GM23338 (cell line): Measurements from ENCODE around the gene CNTNAP2. TPM values are rescaled to one million over a fixed set of nuclear protein-coding genes. Genes with fewer than 3 reads are reported as not detected.

Experiments
- ATAC-seq: fragments of 200-7000 bp; cut with Tn5 transposase; 3 replicates; pipeline ENCODE4 v1.9.1; 2020
- DNase-seq: peaks from one replicate; pipeline ENCODE4 v3.0.0-alpha.2; 2015; ENCODE audit warnings: low spot score
- H2AFZ ChIP-seq: fragments of 200-600 bp; sonication (generic); 2 replicates; pipeline ENCODE4 v1.8.0; 2016; ENCODE audit warnings: antibody characterized with exemption, mild to moderate bottlenecking, moderate library complexity
- H3F3A ChIP-seq: fragments of 200-600 bp; sonication (generic); replicated peaks from 2 replicates; pipeline ENCODE4 v1.8.0; 2017; ENCODE audit warnings: antibody characterized with exemption, mixed run types, low read depth
- H3K27ac ChIP-seq: fragments of 200-600 bp; sonication (generic); 2 replicates; pipeline ENCODE4 v1.6.1; 2016; ENCODE audit warnings: low read depth
- H3K27me3 ChIP-seq: fragments of 200-600 bp; sonication (generic); 2 replicates; pipeline ENCODE4 v1.8.0; 2016; ENCODE audit warnings: mild to moderate bottlenecking, mixed run types, moderate library complexity; ENCODE audit not compliant: insufficient read depth
- H3K36me3 ChIP-seq: fragments of 200-600 bp; sonication (generic); 2 replicates; pipeline ENCODE4 v1.8.0; 2016; ENCODE audit warnings: mild to moderate bottlenecking; ENCODE audit not compliant: insufficient read depth
- H3K4me1 ChIP-seq: fragments of 200-600 bp; sonication (generic); 2 replicates; pipeline ENCODE4 v1.8.0; 2016; ENCODE audit warnings: mild to moderate bottlenecking, moderate library complexity; ENCODE audit not compliant: insufficient read depth
- H3K4me2 ChIP-seq: fragments of 200-600 bp; sonication (generic); 2 replicates; pipeline ENCODE4 v1.7.1; 2017; ENCODE audit warnings: mixed run types
- H3K4me3 ChIP-seq: fragments of 200-600 bp; sonication (generic); 2 replicates; pipeline ENCODE4 v1.6.1; 2016; ENCODE audit warnings: mixed run types
- H3K79me2 ChIP-seq: fragments of 200-600 bp; sonication (generic); replicated peaks from 2 replicates; pipeline ENCODE4 v1.8.0; 2017; ENCODE audit warnings: mild to moderate bottlenecking; ENCODE audit not compliant: insufficient read depth
- H3K9me2 ChIP-seq: fragments of 200-600 bp; sonication (generic); 2 replicates; pipeline ENCODE4 v1.8.0; 2017; ENCODE audit not compliant: insufficient read depth
- H4K20me1 ChIP-seq: fragments of 200-600 bp; sonication (generic); replicated peaks from 2 replicates; pipeline ENCODE4 v1.8.0; 2017; ENCODE audit warnings: mild to moderate bottlenecking; ENCODE audit not compliant: insufficient read depth
- H3K27ac Mint-ChIP-seq: 2 replicates; pipeline ENCODE4 v1.8.0; 2020; ENCODE audit warnings: inconsistent platforms, mild to moderate bottlenecking, moderate library complexity, mixed read lengths
- H3K27me3 Mint-ChIP-seq: 3 replicates; pipeline ENCODE4 v1.8.0; 2022; ENCODE audit warnings: low read depth, mild to moderate bottlenecking, moderate library complexity, mixed read lengths, inconsistent platforms; ENCODE audit not compliant: insufficient read depth, poor library complexity
- H3K36me3 Mint-ChIP-seq: 3 replicates; pipeline ENCODE4 v1.8.0; 2021; ENCODE audit warnings: low read depth, mild to moderate bottlenecking, inconsistent platforms, moderate library complexity, mixed read lengths
- H3K4me1 Mint-ChIP-seq: 3 replicates; pipeline ENCODE4 v1.8.0; 2020; ENCODE audit warnings: mild to moderate bottlenecking, inconsistent platforms, mixed read lengths
- H3K4me3 Mint-ChIP-seq: 3 replicates; pipeline ENCODE4 v1.8.0; 2021; ENCODE audit warnings: moderate library complexity, mild to moderate bottlenecking, inconsistent platforms, mixed read lengths
- H3K9me3 Mint-ChIP-seq: 3 replicates; pipeline ENCODE4 v1.8.0; 2020; ENCODE audit warnings: moderate library complexity, mild to moderate bottlenecking, inconsistent platforms, mixed read lengths
- CREB1 ChIP-seq: fragments of 250-450 bp; sonication (Bioruptor Pico); IDR thresholded peaks from 2 replicates; pipeline ENCODE4 v1.5.0; 2020; ENCODE audit warnings: low read depth, mild to moderate bottlenecking, moderate library complexity
- ETS1 ChIP-seq: IDR thresholded peaks from 2 replicates; pipeline ENCODE4 v1.6.1; 2016; ENCODE audit warnings: antibody characterized with exemption
- EZH2 ChIP-seq: fragments of 200-600 bp; sonication (generic); IDR thresholded peaks from one replicate; pipeline ENCODE4 v1.8.0; 2017; ENCODE audit warnings: antibody characterized with exemption, mild to moderate bottlenecking, low read depth; ENCODE audit not compliant: unreplicated experiment
- EZH2phosphoT487 ChIP-seq: fragments of 200-600 bp; sonication (generic); IDR thresholded peaks from one replicate; pipeline ENCODE4 v1.8.1; 2018; ENCODE audit warnings: antibody characterized with exemption; ENCODE audit not compliant: unreplicated experiment
- NANOG ChIP-seq: IDR thresholded peaks from 2 replicates; pipeline ENCODE4 v1.6.1; 2016; ENCODE audit warnings: antibody characterized with exemption, borderline replicate concordance
- POLR2AphosphoS5 ChIP-seq: IDR thresholded peaks from 2 replicates; pipeline ENCODE4 v1.6.1; 2016; ENCODE audit warnings: antibody characterized with exemption, low read depth
- ZNF331 ChIP-seq: fragments of 250-450 bp; sonication (Bioruptor Pico); IDR thresholded peaks from 2 replicates; pipeline ENCODE4 v1.5.0; 2020; ENCODE audit warnings: low read depth, mild to moderate bottlenecking, moderate library complexity
- ZNF462 ChIP-seq: fragments of 250-450 bp; sonication (Bioruptor Pico); IDR thresholded peaks from 2 replicates; pipeline ENCODE4 v1.5.0; 2020; ENCODE audit warnings: mild to moderate bottlenecking, moderate library complexity
- polyA plus RNA-seq: library from polyadenylated mRNA; unstranded; fragments of >200 nt; fragmentation: Nextera tagmentation; extraction: Ambion mirVana; gene quantifications from 2 replicates; pipeline ENCODE4 v1.2.1, GENCODE V29; 2016
- total RNA-seq: library from RNA; depleted of rRNA; stranded (reverse); fragments of >200 nt; shearing (Covaris generic); gene quantifications from 2 replicates; pipeline ENCODE4 v1.2.3, GENCODE V29; 2014
- TF ChIP-seq, protein P1 (sequence below): IDR thresholded peaks from one replicate; pipeline ENCODE4 v1.6.1; 2018; ENCODE audit warnings: antibody characterized with exemption; ENCODE audit not compliant: unreplicated experiment

CNTNAP2 gene
- total and polyA plus RNA-seq, 2 experiments from 2014 or later: 38.2 to 61.3 TPM

DNA sequence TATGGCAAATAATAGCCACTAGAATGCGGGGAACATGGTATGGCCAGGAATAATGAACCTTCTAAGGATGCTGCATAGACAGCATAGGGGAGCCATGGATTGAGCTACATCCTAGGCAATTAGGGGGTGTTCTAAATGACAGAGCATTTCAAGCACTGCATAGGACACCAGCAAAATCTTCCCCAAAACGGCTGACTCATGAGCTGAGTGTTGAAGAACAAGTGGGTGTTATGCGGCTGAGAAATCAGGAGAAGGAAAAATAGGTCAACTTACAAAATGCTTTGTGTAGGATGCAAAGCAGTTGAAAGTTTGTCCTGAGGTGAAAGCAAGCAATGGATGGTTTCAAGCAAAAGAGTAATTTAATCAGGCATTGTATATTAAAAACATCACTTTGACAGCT lies 1450.4 kb downstream of the CNTNAP2 start (continued):
- TF ChIP-seq ZNF462: no peak
- TF ChIP-seq CREB1: no peak
- no peak for TF ChIP-seq ETS1
- no peak for TF ChIP-seq NANOG
- no peak for TF ChIP-seq EZH2phosphoT487
- no peak for TF ChIP-seq POLR2AphosphoS5

DNA sequence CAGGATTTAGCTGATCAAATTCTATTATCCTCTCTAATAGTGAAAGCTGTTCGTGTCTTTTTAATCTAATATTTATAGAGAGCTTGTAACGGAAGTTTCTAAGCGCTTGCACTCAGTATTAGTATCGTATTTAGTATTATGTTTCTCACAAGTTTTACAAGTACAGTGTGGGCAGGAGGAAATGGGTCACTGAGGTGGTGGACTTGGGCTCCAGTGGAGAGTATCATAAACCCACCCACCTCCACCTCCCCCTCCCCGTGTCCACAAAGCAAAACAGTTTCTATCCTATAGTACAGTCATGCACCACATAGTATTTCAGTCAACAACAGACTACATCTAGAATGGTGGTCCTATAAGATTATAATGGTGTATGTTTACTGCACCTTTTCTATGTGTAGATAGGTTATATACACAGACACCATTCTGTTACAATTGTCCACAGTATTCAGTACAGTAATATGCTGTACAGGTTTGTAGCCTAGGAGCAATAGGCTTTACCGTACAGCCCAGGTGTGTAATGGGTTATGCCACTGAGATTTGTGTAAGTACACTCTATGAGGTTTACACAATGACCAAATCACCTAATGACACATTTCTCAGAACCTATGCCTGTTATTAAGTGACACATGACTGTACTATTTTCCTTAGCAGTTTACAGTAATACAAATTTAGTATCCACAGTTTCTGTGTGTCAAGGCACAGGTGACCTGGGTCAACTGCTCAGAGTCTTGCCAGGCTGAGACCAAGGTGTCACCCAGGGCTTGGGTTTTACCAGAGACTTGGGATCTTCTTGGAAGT lies 1452.7 kb downstream of the CNTNAP2 start:
- no peaks in the 10 kb centered on the region for H3K27me3 ChIP-seq
- H3K27me3 Mint-ChIP-seq: no peaks in the 10 kb centered on the region
- TF ChIP-seq ZNF331 (CRISPR knock-in tag): no peak
- no peak for TF ChIP-seq ETS1
- TF ChIP-seq, protein P1, sequence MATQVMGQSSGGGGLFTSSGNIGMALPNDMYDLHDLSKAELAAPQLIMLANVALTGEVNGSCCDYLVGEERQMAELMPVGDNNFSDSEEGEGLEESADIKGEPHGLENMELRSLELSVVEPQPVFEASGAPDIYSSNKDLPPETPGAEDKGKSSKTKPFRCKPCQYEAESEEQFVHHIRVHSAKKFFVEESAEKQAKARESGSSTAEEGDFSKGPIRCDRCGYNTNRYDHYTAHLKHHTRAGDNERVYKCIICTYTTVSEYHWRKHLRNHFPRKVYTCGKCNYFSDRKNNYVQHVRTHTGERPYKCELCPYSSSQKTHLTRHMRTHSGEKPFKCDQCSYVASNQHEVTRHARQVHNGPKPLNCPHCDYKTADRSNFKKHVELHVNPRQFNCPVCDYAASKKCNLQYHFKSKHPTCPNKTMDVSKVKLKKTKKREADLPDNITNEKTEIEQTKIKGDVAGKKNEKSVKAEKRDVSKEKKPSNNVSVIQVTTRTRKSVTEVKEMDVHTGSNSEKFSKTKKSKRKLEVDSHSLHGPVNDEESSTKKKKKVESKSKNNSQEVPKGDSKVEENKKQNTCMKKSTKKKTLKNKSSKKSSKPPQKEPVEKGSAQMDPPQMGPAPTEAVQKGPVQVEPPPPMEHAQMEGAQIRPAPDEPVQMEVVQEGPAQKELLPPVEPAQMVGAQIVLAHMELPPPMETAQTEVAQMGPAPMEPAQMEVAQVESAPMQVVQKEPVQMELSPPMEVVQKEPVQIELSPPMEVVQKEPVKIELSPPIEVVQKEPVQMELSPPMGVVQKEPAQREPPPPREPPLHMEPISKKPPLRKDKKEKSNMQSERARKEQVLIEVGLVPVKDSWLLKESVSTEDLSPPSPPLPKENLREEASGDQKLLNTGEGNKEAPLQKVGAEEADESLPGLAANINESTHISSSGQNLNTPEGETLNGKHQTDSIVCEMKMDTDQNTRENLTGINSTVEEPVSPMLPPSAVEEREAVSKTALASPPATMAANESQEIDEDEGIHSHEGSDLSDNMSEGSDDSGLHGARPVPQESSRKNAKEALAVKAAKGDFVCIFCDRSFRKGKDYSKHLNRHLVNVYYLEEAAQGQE: no peak
- no peak for TF ChIP-seq EZH2
- H3K4me1 Mint-ChIP-seq: peaks cover 19% of the 10 kb centered on the region
- H3K4me1 ChIP-seq: peaks cover 3% of the 10 kb centered on the region; the same call in 1 of the 2 replicates
- no peak for DNase-seq
- H3K36me3 ChIP-seq: no peaks in the 10 kb centered on the region
- no peak overlapping the region for H3K27ac ChIP-seq
- no peak for ATAC-seq
- no peaks in the 10 kb centered on the region for H4K20me1 ChIP-seq
- H2AFZ ChIP-seq: no peak overlapping the region
- no peaks in the 10 kb centered on the region for H3K79me2 ChIP-seq
- H3K9me2 ChIP-seq: no peaks in the 10 kb centered on the region
- H3K27ac Mint-ChIP-seq: no peak overlapping the region
- peaks cover 7% of the 10 kb centered on the region; the same call in 1 of the 3 replicates for H3K9me3 Mint-ChIP-seq
- no peak overlapping the region for H3K4me3 Mint-ChIP-seq
- peaks cover 7% of the 10 kb centered on the region; the same call in 2 of the 3 replicates for H3K36me3 Mint-ChIP-seq
- no peak overlapping the region for H3K4me2 ChIP-seq
- no peaks in the 10 kb centered on the region for H3F3A ChIP-seq
- H3K4me3 ChIP-seq: no peak overlapping the region
